LNCAP (cell line): ENCODE data around the gene MUC15.

Source experiments
- TF ChIP-seq, protein P1 (sequence below): fragments of 450-650 bp; IDR thresholded peaks from 2 replicates; pipeline ENCODE4 v1.5.1; 2017; ENCODE audit warnings: mild to moderate bottlenecking

The MUC15 gene

DNA sequence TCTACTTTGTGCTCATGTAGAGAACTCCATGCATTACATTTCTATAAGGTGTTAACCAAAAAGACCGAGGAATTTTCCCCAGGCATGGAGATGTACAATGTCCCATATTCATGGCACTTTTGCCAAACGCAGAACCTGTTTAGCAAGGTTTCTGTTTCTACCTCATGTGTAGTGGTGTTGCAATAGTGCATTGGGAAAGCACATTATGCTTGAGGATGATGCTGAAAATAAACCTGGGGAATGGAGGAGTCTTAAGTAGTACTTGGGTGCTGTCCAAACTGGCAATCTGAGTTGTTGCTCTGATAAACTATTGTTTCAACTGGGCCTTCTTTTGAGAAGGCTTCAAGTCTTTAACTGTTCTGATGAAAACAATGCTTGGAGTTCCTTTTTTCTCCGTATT lies 11.5 kb upstream of the MUC15 start:
- TF ChIP-seq, protein P1, sequence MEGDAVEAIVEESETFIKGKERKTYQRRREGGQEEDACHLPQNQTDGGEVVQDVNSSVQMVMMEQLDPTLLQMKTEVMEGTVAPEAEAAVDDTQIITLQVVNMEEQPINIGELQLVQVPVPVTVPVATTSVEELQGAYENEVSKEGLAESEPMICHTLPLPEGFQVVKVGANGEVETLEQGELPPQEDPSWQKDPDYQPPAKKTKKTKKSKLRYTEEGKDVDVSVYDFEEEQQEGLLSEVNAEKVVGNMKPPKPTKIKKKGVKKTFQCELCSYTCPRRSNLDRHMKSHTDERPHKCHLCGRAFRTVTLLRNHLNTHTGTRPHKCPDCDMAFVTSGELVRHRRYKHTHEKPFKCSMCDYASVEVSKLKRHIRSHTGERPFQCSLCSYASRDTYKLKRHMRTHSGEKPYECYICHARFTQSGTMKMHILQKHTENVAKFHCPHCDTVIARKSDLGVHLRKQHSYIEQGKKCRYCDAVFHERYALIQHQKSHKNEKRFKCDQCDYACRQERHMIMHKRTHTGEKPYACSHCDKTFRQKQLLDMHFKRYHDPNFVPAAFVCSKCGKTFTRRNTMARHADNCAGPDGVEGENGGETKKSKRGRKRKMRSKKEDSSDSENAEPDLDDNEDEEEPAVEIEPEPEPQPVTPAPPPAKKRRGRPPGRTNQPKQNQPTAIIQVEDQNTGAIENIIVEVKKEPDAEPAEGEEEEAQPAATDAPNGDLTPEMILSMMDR: no peak

DNA sequence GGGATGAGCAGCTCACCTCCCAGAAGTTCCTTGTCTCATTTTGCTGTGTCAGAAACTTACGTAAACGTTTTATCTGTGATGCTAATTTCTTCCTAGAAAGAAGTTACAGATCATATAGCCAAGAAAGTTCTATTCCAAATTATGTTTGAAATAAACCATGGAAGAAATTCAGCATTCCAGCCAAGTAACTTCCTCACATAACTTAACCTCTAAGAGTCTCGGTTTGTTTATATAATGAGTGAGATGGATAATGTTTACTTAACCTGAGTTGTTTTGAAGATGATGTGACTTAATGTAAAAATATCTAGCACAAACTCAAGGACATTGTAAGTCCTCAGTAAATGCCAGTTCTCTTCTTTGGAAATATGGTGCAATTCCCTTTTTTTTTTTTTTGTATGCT lies 8.9 kb upstream of the MUC15 start:
- TF ChIP-seq, protein P1: no peak

DNA sequence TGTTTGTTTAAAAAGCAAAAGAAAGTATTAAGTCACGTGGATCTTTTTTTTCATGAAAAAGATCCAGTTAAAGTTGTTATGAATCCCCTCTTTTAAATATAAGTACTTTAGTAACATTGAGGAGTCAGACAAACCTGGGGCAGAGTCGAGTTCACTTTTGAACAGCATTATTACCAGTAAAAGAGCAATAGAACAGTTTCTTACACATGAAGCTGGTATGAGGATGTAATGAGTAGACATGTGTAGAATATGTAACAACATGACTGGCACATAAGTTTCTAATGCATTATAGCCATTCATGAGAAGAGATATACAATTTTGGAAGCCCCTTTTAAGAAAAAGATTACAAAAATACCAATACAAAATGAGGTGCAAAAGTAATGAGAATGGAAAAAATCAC lies 7.6 kb upstream of the MUC15 start:
- TF ChIP-seq, protein P1: no peak

DNA sequence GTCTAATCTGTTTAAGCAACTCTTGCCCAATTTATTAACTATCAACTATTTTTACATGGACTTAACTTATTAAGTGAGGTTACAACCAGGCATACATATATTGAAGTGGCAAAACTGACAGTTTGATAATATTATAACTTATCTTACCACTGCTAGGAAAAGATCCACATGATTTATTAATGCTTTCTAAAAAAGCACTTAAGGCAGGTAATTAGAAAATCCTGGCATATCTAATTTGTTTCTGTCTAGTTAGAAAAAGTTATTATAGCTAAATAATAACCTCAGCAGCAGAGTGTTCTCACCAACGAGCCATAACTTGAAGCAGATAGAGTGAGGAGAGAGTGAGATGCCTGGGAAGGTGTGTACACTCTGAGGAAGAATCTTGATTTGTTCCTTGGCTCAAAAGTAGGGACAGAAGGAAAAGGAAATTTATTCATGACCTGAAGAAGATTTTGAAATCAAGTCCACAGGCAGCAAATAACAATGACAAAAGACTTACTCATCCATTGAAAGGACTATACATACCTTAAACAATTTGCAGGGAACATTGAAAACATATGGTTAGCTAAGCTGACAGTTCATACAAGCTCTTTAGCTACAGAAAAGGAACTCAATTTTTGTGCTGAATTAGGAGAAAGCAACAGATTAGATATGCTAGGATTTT lies 7.1 kb upstream of the MUC15 start:
- TF ChIP-seq, protein P1: no peak

DNA sequence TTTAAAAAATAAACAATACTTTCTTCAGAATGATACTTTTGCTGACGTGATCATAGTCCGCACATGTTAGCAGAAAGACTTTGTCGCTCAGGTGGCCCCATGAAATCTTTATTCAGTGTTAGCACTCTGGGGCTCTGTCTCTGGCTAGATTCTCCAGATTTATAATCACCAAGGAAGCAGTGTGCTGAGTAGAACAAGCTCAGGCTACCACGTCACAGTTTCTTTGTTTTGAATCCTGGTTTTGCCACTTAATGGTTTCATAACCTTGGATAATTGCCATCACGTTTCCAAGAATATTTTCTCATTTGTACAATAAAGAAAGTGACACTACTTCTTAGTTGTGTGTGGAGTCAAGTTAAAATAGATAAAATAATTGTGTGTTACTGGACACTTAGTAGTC lies 3.9 kb upstream of the MUC15 start:
- TF ChIP-seq, protein P1: no peak

DNA sequence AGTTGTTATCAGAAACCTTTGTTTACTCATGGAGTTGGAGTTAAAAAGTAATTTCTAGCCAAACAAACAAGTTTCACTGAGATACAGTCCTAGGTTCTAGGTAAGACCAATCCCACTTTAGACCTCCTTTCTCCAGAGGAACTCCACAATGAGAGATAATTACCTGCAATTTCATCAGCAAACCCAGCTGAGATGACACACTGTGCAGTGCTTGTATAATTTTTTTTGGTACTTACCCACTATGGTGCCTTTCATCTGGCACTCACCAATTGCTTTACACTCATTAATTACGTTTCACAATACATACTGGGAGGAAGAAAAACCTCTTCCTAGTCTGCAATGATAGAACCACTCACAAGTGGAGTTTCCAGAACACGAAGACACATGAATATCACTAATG lies 1.8 kb upstream of the MUC15 start:
- TF ChIP-seq, protein P1: no peak

DNA sequence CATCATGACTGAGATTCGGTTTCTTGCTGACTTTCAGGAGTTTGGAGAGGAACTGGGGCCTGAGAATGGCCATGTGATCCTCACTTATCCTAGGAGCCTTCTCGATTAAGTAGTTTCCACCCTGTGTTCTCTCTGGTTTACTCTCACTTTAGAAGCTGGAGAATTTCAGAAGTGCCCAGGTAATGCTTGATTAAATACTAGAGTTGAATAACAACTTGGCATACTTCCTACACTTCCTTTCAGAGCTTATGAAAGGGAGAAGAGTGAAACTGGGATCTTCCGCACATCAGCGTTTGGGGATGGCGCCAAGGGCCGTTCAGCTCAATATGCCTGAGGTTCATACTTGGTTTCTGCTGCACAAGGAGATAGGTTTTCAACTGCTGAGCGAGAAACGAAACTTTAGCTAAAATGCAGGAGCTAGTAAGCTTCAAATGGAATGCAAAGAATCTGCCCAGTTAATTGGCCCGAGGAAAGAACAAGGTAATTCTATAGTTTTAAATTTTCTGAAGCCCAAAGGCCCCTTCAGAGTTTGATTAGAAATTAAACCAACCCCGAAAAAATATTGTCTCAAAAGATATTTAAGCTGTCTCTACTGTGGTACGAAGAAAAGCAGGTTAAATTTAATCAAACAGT lies 823 bp upstream of the MUC15 start:
- TF ChIP-seq, protein P1: no peak
